ENCODE data around the gene AFMID.

- TF ChIP-seq, protein P1, sequence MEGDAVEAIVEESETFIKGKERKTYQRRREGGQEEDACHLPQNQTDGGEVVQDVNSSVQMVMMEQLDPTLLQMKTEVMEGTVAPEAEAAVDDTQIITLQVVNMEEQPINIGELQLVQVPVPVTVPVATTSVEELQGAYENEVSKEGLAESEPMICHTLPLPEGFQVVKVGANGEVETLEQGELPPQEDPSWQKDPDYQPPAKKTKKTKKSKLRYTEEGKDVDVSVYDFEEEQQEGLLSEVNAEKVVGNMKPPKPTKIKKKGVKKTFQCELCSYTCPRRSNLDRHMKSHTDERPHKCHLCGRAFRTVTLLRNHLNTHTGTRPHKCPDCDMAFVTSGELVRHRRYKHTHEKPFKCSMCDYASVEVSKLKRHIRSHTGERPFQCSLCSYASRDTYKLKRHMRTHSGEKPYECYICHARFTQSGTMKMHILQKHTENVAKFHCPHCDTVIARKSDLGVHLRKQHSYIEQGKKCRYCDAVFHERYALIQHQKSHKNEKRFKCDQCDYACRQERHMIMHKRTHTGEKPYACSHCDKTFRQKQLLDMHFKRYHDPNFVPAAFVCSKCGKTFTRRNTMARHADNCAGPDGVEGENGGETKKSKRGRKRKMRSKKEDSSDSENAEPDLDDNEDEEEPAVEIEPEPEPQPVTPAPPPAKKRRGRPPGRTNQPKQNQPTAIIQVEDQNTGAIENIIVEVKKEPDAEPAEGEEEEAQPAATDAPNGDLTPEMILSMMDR (IDR thresholded peaks at IDR 0.05): no peak
- TF ChIP-seq POLR2AphosphoS5 (IDR thresholded peaks at IDR 0.05; ENCODE audit: low read depth, low read length) (no peak), REST (IDR thresholded peaks at IDR 0.05; ENCODE audit: insufficient read depth in 1 of 2, low read depth in 2 of 2, low read length in 1 of 2) (no peak)
Measured at GRCh38 chr17:78230996-78231935, 44.1 kb downstream of the AFMID start, which contains the start of gene TMEM235.
